Measurements from ENCODE around the gene ATP11B.

DNA sequence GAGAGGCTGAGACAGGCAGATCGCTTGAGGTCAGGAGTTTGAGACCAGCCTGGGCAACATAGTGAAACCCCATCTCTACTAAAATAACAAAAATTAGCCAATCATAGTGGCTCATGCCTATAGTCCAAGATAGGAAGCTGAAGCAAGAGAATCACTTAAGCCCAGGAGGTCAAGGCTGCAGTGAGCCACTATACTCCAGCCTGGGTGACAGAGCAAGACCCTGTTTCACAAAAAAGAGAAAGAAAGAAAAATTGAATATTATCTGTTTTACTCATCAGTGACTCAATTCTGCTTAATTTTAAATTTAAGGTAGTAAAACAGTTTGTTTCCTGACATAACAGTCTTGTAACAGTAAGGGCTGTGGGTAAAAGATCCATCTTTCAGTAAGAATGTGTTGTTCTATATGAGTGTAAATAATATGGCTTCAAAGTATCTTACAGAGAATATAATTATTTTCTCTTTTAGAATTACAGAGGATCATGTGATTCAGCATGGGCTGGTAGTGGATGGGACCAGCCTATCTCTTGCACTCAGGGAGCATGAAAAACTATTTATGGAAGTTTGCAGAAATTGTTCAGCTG lies 85.8 kb downstream of the ATP11B start:
- TF ChIP-seq POLR2A (IDR thresholded peaks at IDR 0.05; ENCODE audit: extremely low read depth, insufficient read length) = no peak
- TF ChIP-seq, protein P1, sequence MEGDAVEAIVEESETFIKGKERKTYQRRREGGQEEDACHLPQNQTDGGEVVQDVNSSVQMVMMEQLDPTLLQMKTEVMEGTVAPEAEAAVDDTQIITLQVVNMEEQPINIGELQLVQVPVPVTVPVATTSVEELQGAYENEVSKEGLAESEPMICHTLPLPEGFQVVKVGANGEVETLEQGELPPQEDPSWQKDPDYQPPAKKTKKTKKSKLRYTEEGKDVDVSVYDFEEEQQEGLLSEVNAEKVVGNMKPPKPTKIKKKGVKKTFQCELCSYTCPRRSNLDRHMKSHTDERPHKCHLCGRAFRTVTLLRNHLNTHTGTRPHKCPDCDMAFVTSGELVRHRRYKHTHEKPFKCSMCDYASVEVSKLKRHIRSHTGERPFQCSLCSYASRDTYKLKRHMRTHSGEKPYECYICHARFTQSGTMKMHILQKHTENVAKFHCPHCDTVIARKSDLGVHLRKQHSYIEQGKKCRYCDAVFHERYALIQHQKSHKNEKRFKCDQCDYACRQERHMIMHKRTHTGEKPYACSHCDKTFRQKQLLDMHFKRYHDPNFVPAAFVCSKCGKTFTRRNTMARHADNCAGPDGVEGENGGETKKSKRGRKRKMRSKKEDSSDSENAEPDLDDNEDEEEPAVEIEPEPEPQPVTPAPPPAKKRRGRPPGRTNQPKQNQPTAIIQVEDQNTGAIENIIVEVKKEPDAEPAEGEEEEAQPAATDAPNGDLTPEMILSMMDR (IDR thresholded peaks at IDR 0.05; ENCODE audit: low read depth, low read length) = no peak
- no peak for TF ChIP-seq MYC (IDR thresholded peaks at IDR 0.05; ENCODE audit: low read depth, low read length)
- TF ChIP-seq, protein P2, sequence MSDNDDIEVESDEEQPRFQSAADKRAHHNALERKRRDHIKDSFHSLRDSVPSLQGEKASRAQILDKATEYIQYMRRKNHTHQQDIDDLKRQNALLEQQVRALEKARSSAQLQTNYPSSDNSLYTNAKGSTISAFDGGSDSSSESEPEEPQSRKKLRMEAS (IDR thresholded peaks at IDR 0.05; ENCODE audit: low read depth, low read length) = no peak
